Panc1 (cell line): ENCODE results near the gene SLIT3. TPM values are rescaled to one million over a fixed set of nuclear protein-coding genes. Genes with fewer than 3 reads are reported as not detected.

Source experiments
- ATAC-seq: fragments of 200-7000 bp; cut with Tn5 transposase; 2 replicates; pipeline ENCODE4 v1.9.1; 2020; ENCODE audit warnings: mild to moderate bottlenecking, moderate library complexity
- BruUV-seq: library from RNA; stranded (reverse); fragments of 400-500 nt; replicated peaks from 2 replicates; lab custom pipeline; 2021; lab: Mats Ljungman, UMichigan
- CTCF ChIA-PET: fragments of 300-600 bp; sonication (Branson Sonifier 250); formaldehyde crosslinking; loops from one replicate; lab custom pipeline; 2022; ENCODE audit warnings: antibody characterized with exemption; lab: Charles Lee
- POLR2A ChIA-PET: fragments of 300-600 bp; sonication (Branson Sonifier 250); formaldehyde crosslinking; loops from one replicate; lab custom pipeline; 2022; ENCODE audit warnings: antibody characterized with exemption; lab: Charles Lee
- DNase-seq: peaks from one replicate; pipeline ENCODE4 v3.0.0-alpha.2; 2010; ENCODE audit warnings: low read depth, low spot score
- H3K27ac ChIP-seq: 2 replicates; pipeline ENCODE4 v1.5.1; 2011; ENCODE audit warnings: mild to moderate bottlenecking, low read length, inconsistent platforms
- H3K27me3 ChIP-seq: fragments of 200-500 bp; sonication (Bioruptor generic); 2 replicates; pipeline ENCODE4 v1.6.0; 2014; ENCODE audit warnings: low read length, inconsistent platforms; ENCODE audit not compliant: control insufficient read depth, insufficient read depth
- H3K36me3 ChIP-seq: fragments of 200-500 bp; sonication (Bioruptor generic); 2 replicates; pipeline ENCODE4 v1.5.1; 2014; ENCODE audit warnings: inconsistent platforms, mild to moderate bottlenecking, low read length, moderate library complexity; ENCODE audit not compliant: control insufficient read depth, insufficient read depth
- H3K4me1 ChIP-seq: 2 replicates; pipeline ENCODE4 v1.5.1; 2011; ENCODE audit warnings: inconsistent platforms, mild to moderate bottlenecking, low read length, moderate library complexity; ENCODE audit not compliant: control insufficient read depth, insufficient read depth
- H3K4me3 ChIP-seq, 2 experiments: 2 replicates each; pipeline ENCODE4 v1.5.1; 2011 to 2012; ENCODE audit warnings: low read depth in 2 of 2, low read length in 2 of 2, mild to moderate bottlenecking in 2 of 2, inconsistent platforms in 1 of 2, moderate library complexity in 1 of 2
- H3K9me3 ChIP-seq: fragments of 200-500 bp; sonication (Bioruptor generic); 2 replicates; pipeline ENCODE4 v1.5.1; 2014; ENCODE audit warnings: low read depth, mild to moderate bottlenecking, inconsistent platforms, low read length, moderate library complexity; ENCODE audit not compliant: control insufficient read depth, insufficient read depth
- POLR2AphosphoS5 ChIP-seq: IDR thresholded peaks from 2 replicates; pipeline ENCODE4 v1.6.1; 2012; ENCODE audit warnings: mild to moderate bottlenecking, low read depth, low read length, moderate library complexity
- SIN3A ChIP-seq: IDR thresholded peaks from 2 replicates; pipeline ENCODE4 v1.6.1; 2012; ENCODE audit warnings: low read depth, mild to moderate bottlenecking, low read length, moderate library complexity, borderline replicate concordance; ENCODE audit not compliant: insufficient read depth
- TCF7L2 ChIP-seq: IDR thresholded peaks from 2 replicates; pipeline ENCODE4 v1.6.1; 2011; ENCODE audit warnings: mild to moderate bottlenecking, low read depth, low read length, inconsistent platforms
- in situ Hi-C: cut with HindIII; loops from 2 replicates; pipeline ENCODE4 v1.10.0; 2016; ENCODE audit warnings: low sequenced_read_pairs, low pct_unique_long_range_greater_than_20kb
- intact Hi-C: fragments of 100-400 bp; cut with micrococcal nuclease; formaldehyde crosslinking; loops from one replicate; pipeline ENCODE4 v1.10.0; 2022; ENCODE audit not compliant: unreplicated experiment
- total RNA-seq: library from RNA; stranded (reverse); gene quantifications from one replicate; pipeline ENCODE4 v1.2.1, GENCODE V29; 2021; ENCODE audit not compliant: unreplicated experiment
- TF ChIP-seq, protein P1 (sequence below): fragments of 450-650 bp; IDR thresholded peaks from 2 replicates; pipeline ENCODE4 v1.5.1; 2017; ENCODE audit warnings: mild to moderate bottlenecking
- TF ChIP-seq, protein P2 (sequence below), 2 experiments: IDR thresholded peaks; 2 replicates each; pipeline ENCODE4 v1.6.1; 2011 to 2012; ENCODE audit warnings: low read depth in 2 of 2, control low read depth in 1 of 2, low read length in 1 of 2, mild to moderate bottlenecking in 1 of 2, moderate library complexity in 1 of 2; ENCODE audit not compliant: insufficient read depth in 1 of 2

Gene SLIT3
- total RNA-seq, 1 experiment from 2014 or later: 26.4 TPM

DNA sequence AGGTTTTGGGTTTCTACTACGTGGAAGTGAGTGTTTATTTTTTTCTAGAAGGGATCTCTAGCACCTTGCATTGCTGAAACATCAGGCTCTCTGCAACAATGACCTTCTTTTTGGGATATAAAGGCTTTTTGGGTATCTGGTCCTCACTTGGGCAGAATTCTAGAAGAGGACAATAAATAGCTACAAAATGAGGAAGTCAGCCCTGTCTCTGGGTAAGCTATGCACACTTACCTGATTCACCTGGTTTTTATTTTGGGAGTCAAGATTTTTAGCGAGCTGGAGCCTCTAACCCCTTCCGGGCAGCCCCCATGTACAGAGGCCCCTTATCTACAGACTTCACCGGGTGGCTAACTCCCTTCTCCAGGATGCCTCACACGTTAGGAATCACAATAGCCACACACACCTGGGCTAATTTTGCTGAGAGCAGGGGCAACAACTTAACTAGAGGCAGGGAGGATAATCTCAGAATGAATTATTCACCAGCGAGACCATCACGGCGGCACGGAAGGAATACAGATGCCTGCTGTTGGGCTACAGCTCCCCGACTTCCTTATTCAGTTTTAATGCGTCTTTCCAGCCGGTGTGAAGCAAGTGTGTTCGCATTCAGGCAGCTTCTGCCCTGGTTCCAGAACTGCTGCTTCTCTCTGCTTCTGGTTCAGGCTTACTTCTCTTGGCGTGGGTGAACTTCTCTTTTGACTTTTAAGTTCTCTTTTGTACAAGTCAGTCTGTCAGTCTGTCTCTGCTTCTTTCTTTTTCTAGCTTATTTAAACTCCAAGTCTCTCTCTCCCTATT, 380.7 kb downstream of the SLIT3 start:
- DNase-seq: no peak
- Histone ChIP-seq H3K36me3 (no peaks in the 10 kb centered on the region), H3K27me3 (peaks cover 8% of the 10 kb centered on the region), H3K27ac (no peak overlapping the region), H3K4me3 (no peak overlapping the region), H3K4me1 (no peaks in the 10 kb centered on the region), H3K9me3 (no peaks in the 10 kb centered on the region)
- in situ Hi-C loops: no loop called here
- ChIA-PET POLR2A (no interaction called here), CTCF (no interaction called here)
- no peak for ATAC-seq
- intact Hi-C loops: no loop called here
- BruUV-seq: no TSS peak
- TF ChIP-seq, protein P1, sequence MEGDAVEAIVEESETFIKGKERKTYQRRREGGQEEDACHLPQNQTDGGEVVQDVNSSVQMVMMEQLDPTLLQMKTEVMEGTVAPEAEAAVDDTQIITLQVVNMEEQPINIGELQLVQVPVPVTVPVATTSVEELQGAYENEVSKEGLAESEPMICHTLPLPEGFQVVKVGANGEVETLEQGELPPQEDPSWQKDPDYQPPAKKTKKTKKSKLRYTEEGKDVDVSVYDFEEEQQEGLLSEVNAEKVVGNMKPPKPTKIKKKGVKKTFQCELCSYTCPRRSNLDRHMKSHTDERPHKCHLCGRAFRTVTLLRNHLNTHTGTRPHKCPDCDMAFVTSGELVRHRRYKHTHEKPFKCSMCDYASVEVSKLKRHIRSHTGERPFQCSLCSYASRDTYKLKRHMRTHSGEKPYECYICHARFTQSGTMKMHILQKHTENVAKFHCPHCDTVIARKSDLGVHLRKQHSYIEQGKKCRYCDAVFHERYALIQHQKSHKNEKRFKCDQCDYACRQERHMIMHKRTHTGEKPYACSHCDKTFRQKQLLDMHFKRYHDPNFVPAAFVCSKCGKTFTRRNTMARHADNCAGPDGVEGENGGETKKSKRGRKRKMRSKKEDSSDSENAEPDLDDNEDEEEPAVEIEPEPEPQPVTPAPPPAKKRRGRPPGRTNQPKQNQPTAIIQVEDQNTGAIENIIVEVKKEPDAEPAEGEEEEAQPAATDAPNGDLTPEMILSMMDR: no peak
- TF ChIP-seq, protein P2, sequence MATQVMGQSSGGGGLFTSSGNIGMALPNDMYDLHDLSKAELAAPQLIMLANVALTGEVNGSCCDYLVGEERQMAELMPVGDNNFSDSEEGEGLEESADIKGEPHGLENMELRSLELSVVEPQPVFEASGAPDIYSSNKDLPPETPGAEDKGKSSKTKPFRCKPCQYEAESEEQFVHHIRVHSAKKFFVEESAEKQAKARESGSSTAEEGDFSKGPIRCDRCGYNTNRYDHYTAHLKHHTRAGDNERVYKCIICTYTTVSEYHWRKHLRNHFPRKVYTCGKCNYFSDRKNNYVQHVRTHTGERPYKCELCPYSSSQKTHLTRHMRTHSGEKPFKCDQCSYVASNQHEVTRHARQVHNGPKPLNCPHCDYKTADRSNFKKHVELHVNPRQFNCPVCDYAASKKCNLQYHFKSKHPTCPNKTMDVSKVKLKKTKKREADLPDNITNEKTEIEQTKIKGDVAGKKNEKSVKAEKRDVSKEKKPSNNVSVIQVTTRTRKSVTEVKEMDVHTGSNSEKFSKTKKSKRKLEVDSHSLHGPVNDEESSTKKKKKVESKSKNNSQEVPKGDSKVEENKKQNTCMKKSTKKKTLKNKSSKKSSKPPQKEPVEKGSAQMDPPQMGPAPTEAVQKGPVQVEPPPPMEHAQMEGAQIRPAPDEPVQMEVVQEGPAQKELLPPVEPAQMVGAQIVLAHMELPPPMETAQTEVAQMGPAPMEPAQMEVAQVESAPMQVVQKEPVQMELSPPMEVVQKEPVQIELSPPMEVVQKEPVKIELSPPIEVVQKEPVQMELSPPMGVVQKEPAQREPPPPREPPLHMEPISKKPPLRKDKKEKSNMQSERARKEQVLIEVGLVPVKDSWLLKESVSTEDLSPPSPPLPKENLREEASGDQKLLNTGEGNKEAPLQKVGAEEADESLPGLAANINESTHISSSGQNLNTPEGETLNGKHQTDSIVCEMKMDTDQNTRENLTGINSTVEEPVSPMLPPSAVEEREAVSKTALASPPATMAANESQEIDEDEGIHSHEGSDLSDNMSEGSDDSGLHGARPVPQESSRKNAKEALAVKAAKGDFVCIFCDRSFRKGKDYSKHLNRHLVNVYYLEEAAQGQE (IDR thresholded peaks at IDR 0.05; ENCODE audit: insufficient read depth in 1 of 2, low read depth in 2 of 2, low read length in 1 of 2): no peak
- no peak for TF ChIP-seq SIN3A
- no peak for TF ChIP-seq TCF7L2
- no peak for TF ChIP-seq POLR2AphosphoS5

DNA sequence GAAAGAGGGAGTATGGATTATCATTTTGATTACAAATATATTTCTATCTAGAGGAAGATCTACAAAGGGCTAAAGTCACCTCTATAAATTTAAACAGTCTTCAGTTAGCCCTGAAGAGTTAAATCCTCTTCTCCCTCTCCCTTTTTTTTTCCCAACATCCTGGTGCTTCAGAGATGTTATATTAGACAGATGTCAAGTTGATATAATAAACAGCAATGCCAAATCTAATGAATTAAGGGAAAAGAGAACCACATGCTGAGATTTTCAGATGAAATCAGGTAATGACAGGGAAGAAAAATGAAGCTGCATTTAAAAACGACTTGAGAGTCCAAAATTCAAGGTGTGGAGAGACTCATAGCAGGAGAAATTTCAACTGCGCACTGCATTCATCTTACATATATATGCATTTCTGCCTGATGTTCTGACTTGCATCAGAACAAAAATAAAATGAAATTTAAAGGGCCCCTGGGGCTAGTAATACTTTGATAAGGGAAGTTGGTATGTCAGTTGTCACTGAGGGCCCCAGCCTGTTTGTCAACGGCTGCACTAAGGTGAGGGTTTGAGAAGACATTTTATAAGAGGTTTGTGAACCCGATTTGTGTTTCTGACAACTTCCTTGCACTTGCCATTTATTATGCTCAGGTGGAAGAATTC, 382.9 kb downstream of the SLIT3 start:
- POLR2A ChIA-PET: interaction anchor here (0.5 kb wide), 1 partner anchor 40 kb away, joined by 6 read pairs; no protein-coding TSS in a partner anchor
- Histone ChIP-seq H3K4me1 (no peaks in the 10 kb centered on the region), H3K27ac (no peak overlapping the region), H3K36me3 (no peaks in the 10 kb centered on the region), H3K4me3 (no peak overlapping the region), H3K9me3 (no peaks in the 10 kb centered on the region), H3K27me3 (peaks cover 8% of the 10 kb centered on the region)
- in situ Hi-C loops (no loop called here), intact Hi-C loops (no loop called here)
- no peak for TF ChIP-seq SIN3A
- TF ChIP-seq, protein P1: no peak
- TF ChIP-seq, protein P2 (IDR thresholded peaks at IDR 0.05; ENCODE audit: insufficient read depth in 1 of 2, low read depth in 2 of 2, low read length in 1 of 2): no peak
- TF ChIP-seq POLR2AphosphoS5: no peak
- TF ChIP-seq TCF7L2: no peak
- no TSS peak for BruUV-seq
- no peak for ATAC-seq
- no peak for DNase-seq
- CTCF ChIA-PET: no interaction called here
